Ovary (tissue), 3 donors: ENCODE data around the gene ROGDI.

Experiments
- POLR2A ChIP-seq: fragments of 450-650 bp; IDR thresholded peaks from one replicate; pipeline ENCODE4 v1.6.1; 2017; ENCODE audit warnings: antibody characterized with exemption, mild to moderate bottlenecking, moderate library complexity
- TF ChIP-seq, protein P1 (sequence below), 3 donors: fragments of 450-650 bp in 2 of 3; fragments of 200-600 bp in 1 of 3; IDR thresholded peaks; one replicate each; pipeline versions ENCODE4 v1.5.1 to v1.8.0; 2016 to 2022; ENCODE audit warnings: antibody characterized with exemption in 3 of 3, mild to moderate bottlenecking in 1 of 3
- donor health status: DM: no; HTN: no; CAD: no.

DNA sequence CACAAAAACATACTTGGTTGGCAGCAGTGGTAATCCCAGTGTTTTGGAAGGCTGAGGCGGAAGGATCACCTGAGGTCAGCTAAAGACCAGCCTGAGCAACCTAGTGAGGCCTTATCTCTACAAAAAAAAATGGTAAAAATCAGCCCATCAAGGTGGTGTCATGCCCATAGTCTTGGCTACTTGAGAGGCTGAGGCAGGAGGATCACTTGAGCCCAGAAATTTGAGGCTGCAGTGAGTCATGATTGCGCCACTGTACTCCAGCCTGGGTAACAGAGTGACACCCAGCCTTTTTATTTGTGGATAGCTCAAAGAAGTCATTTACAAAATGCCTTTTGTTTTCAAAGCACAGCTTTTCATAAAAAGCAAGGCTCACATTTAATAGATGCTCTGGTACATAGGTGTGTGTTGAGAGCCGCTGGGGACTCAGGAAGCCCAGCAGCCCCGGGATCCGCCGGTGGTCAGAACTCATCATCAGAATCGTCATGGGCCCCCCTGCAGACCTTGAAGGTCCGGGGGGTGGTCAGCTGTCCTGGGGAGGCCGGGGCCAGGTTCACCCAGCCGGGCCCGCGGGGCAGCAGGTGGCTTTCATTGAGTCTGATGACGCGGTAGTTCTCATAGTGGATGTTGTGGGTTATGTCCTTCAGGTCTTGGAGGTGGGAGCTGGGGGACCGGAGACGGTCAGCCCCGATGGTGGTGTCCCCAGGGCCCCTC, 24.9 kb downstream of the ROGDI start:
- TF ChIP-seq, protein P1, sequence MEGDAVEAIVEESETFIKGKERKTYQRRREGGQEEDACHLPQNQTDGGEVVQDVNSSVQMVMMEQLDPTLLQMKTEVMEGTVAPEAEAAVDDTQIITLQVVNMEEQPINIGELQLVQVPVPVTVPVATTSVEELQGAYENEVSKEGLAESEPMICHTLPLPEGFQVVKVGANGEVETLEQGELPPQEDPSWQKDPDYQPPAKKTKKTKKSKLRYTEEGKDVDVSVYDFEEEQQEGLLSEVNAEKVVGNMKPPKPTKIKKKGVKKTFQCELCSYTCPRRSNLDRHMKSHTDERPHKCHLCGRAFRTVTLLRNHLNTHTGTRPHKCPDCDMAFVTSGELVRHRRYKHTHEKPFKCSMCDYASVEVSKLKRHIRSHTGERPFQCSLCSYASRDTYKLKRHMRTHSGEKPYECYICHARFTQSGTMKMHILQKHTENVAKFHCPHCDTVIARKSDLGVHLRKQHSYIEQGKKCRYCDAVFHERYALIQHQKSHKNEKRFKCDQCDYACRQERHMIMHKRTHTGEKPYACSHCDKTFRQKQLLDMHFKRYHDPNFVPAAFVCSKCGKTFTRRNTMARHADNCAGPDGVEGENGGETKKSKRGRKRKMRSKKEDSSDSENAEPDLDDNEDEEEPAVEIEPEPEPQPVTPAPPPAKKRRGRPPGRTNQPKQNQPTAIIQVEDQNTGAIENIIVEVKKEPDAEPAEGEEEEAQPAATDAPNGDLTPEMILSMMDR (IDR thresholded peaks at IDR 0.05) = no peak
- no peak for TF ChIP-seq POLR2A
